WI38 (cell line): ENCODE data around the gene TMEM273.

ENCODE experiments used
- H3K4me3 ChIP-seq: 2 replicates; pipeline ENCODE4 v1.5.1; 2011; ENCODE audit warnings: low read depth, mild to moderate bottlenecking, control low read depth, low read length
- TF ChIP-seq, protein P1 (sequence below): IDR thresholded peaks from 2 replicates; pipeline ENCODE4 v1.5.1; 2012; ENCODE audit warnings: low read depth, mild to moderate bottlenecking, control low read depth, low read length

Gene TMEM273

DNA sequence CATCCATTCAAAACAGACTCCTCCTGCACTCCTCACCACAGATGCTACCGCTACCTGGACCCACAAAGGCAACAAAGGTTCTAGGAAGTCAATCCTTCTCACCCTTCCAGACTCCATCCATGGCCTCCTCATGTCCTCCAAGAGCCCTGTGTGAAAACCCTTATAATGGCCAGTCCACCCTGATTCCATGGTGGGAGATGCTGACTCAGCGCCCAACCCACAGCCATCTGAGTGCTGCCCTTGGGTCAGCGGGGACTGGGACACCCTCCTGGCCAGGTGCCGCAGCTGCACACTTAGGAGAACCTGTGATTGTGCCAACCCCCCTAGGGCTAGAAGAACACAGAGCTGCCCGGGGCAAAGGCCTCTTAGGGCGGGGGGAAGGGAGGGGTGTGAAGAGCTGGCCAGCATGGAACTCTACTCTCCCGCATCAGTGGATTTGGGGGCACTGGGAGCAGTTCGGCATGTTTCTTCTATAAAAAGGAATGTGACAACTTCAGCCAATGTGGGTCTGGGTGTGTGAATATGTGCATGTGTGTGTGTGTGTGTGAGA lies 25.4 kb downstream of the TMEM273 start:
- TF ChIP-seq, protein P1, sequence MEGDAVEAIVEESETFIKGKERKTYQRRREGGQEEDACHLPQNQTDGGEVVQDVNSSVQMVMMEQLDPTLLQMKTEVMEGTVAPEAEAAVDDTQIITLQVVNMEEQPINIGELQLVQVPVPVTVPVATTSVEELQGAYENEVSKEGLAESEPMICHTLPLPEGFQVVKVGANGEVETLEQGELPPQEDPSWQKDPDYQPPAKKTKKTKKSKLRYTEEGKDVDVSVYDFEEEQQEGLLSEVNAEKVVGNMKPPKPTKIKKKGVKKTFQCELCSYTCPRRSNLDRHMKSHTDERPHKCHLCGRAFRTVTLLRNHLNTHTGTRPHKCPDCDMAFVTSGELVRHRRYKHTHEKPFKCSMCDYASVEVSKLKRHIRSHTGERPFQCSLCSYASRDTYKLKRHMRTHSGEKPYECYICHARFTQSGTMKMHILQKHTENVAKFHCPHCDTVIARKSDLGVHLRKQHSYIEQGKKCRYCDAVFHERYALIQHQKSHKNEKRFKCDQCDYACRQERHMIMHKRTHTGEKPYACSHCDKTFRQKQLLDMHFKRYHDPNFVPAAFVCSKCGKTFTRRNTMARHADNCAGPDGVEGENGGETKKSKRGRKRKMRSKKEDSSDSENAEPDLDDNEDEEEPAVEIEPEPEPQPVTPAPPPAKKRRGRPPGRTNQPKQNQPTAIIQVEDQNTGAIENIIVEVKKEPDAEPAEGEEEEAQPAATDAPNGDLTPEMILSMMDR, result no peak
- no peak overlapping the region for H3K4me3 ChIP-seq

DNA sequence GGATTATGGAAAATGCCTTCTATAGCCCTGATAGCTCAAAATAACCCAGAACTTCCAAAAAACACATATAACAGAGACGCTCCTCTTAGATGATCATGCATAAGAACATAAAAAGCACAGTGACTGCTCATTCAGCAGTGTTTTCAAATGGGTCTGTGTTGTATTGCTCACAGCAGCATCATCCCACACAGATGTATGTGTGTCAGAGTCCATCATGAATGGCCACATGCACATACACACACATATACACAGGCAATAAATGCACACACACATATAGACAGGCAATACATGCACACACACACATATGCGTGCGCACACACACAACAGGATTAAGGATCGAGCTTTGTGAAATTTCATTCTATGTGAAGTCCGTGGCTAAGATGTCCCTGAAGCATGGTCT lies 26.1 kb downstream of the TMEM273 start:
- H3K4me3 ChIP-seq, result no peak overlapping the region
- TF ChIP-seq, protein P1, result no peak

DNA sequence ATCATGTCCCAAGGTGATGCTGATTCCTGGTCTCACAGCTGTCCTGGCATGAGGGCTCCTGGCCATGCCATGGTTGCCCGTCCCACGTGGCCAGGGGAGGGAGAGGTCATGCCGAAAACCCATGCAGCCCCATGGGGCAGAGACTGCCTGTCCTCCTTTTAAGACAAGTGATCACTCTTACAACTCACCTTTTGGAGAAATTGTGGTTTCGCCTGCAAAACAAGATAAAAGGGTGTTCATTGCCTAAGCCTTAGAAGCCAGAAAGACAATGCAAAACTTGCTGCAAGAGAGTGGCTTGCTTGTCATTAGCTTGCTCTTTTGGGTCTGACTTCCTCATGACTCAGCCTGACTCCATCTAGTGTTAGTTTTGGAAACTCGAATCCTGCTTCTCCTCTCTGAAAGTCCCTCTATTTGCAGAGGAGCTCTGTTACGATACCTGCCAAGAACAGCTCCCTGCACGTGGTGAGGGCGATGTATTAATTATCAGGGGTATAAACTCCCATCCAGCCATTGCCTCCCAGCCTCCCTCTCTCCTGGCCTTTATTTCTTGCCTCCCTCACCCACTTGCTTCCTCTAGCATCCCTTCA lies 26.7 kb downstream of the TMEM273 start:
- no peak overlapping the region for H3K4me3 ChIP-seq
- TF ChIP-seq, protein P1, result peak; percentile 32

DNA sequence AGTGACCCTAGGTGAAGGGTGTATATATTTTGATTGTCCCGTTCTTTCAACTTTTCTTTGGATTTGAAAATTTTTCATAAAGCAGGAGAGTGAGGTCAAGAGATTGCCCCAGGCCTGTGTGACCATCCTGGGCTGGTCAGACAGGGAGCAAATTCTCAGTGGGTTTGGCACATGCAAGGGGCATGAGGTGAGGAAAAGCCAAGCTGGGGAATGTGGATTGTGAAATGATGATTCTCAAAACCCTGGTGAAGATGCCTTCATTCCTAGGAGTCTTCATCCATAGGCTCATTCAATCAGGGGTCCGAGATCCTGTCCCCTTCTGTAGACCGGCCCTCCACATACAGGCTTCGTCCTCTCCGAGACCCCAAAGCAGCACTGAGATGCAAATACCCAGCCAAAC lies 27.4 kb downstream of the TMEM273 start:
- no peak overlapping the region for H3K4me3 ChIP-seq
- TF ChIP-seq, protein P1, result no peak

DNA sequence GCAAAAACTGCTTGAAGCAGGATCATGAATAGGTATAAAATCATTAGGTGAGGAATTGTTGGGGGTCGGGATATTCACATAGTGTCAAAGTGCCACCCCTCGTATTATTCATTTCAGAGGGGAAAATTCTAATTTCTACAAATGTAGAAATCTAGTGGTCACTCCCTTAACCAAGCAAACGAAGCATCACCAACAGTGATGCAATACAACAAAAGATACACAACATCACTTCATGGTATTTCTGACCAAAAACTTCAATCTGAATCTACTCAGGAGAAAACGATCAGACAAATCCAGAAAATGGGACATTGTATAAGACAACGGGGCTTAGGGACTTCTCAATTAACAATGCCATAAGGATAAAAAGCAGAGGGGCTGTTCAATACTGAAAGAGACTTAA lies 28.1 kb downstream of the TMEM273 start:
- TF ChIP-seq, protein P1, result no peak
- H3K4me3 ChIP-seq, result no peak overlapping the region

DNA sequence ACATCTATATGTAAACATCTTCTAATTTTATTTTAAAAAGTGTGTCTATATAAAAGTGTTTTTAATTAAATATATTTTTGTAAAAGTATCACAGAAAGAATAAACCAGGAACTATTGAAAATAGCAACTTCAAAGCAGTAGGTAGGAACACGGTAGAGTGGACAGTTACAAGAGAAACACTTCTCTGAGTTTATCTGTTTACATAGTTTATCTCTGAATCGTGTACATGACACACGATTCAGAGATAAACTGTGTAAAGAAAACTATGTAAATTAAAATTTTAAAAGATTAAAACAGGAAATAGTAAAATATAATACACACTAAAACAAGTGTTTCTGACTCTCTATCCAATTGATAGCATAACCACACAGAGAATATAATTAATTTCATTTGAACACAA lies 29.3 kb downstream of the TMEM273 start:
- H3K4me3 ChIP-seq, result no peak overlapping the region
- TF ChIP-seq, protein P1, result no peak

DNA sequence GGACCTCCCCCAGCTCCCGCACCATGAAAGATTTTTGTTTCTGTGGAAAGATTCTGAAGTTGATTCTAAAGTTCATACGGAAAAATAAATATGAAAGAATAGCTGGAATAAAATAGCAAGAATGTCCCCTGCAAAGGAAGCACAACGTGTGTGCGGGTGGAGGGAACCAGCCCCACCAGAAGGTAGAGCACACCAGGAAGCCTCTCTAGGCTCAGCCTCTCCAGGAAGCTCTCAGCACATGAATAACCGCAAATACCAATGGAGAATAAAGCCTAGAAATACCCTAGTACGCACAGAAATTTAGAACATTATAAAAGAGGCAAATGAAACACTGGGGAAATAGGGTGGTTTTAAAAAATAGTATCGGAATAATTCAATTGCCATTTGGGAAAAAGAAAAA lies 29.8 kb downstream of the TMEM273 start:
- no peak overlapping the region for H3K4me3 ChIP-seq
- TF ChIP-seq, protein P1, result no peak
